DMS 273 (cell line): ENCODE results near the gene SSBP3.

ENCODE experiments used
- DNase-seq: peaks from one replicate; lab custom pipeline; 2025; ENCODE audit not compliant: unreplicated experiment; lab: John Stamatoyannopoulos, UW

Gene SSBP3

GRCh38 chr1:54410359-54410758 lies 4.2 kb upstream of the SSBP3 start:
- no peak for DNase-seq

- no peak for DNase-seq
Measured at GRCh38 chr1:54409156-54410142, 3.3 kb upstream of the SSBP3 start.

DNA sequence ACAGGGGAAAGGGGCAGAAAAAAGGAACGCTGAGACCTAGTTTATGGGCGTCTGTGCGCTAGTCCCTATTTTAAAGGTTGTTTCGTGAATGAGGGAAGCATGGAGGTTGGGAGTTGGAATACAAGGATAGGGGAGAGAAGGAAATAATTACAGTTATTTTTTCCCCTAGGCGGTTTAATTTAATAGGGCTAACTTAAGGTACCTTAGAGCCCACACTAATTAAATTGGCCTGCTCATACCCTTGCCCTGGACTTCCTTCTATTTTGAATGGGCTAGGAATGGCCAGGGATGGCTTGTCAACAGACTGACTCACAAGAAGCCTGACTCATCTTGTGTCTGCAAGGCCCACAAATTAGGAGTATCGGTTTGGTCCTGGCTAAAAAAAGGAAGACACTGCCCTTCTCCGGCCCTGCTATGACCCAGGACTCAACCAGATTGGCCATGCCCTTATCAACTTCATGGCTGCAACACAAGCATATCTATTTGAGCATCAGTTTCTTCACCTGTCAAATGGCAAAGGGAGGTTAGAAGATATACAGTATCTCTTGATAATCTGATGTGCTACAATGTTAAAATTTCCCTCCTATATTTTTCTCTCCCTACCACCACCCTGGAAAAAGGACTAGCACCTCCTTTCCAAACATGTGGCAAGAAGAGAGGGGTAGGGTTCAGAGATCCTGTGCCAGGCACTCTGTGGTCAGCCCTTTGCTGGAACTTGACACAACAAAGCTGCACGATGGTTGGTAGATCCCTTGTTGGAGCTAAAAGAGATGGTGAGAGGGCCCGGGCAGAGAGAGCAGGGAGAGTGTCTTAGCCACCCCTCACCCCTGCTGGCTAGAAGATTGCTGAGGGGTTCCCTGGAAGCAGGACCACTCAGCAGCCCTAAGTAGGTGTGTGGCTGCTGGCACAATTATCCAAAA lies 2.2 kb upstream of the SSBP3 start:
- no peak for DNase-seq

- DNase-seq: peak; percentile 93
Measured at GRCh38 chr1:54407404-54408146, 1.4 kb upstream of the SSBP3 start.

GRCh38 chr1:54407154-54407403 lies 885 bp upstream of the SSBP3 start:
- no peak for DNase-seq

- DNase-seq: no peak
Measured at GRCh38 chr1:54405898-54406293, 298 bp downstream of the SSBP3 start.

GRCh38 chr1:54404939-54405897 lies 976 bp downstream of the SSBP3 start:
- peak; percentile 67 for DNase-seq

DNA sequence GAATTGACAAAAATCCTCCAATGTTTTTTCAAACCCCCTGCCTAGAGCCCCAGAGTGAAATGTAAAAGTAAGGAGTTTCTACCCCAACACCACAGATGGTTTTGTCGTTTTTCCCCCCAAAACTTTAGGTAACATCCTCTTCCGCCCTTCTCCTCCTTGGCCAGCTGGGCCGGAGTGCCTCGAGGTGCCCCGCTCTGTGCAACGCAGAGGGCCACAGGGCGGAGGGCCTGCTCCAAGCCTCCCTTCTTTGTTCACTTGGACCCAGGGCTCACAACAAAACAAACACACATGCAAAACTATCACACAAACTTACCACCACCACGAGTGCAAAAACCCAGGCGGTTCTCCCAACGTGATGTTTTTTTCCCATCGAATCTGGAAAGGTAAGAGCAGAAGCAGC lies 1.9 kb downstream of the SSBP3 start:
- DNase-seq: no peak

DNA sequence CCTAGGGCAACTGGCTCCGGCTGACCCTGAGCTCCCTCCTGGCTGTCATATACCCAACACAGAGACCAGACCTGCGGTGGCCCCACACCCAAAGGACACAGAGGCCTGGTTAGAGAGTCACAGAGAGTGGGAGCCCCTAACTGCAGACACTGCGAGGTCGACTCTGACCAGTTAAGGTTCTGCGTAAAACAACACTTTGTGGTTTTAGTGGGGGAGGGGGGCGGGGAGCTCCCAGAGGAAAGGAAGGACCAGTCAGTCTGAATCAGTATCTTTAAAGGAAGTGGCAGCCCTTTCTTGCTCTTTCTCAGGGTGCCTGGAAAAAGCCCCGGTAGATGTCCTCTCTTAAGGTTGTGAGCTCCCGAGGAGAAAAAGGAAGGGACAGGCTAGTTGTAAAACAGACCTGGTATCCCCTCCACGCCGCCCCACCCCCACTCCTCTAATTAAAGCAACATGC lies 2.4 kb downstream of the SSBP3 start:
- DNase-seq: no peak

DNA sequence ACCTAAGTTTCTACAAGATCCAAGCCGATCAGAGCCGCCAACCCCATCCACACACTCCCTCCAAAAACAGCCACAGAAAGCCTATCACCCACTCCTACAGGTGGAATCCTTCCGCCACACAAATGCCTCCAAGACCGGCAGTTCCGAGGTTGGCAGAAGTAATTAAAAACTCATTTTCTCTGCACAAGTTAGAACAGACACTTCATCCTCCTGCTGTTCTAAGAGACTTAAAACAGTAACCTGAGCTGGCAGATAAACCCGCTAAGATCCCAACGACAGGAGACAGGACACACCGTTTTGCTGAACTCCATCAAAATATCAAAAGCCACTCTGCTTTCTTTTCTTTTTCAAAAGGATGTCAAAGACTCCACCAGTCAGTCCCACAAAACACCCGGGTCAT lies 2.8 kb downstream of the SSBP3 start:
- DNase-seq: peak; percentile 39

DNA sequence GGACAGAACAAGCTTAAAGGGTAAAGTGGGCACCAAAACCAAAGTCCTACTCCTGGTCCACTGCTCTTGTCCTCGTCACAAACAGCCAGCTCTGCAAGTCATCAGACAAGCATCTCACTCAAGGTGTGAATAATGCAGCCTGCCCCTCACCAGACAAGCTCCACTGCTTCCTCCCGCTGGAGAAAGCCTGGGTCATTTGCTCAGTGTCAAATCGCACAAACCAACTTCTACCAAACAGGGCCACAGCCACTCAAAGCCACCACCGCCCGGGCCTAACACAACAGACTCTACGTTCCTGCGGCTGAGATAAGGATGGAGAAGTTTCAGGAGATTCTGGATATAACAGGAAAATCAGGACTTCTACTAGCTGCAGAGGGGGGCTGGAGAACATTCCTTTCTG lies 3.3 kb downstream of the SSBP3 start:
- DNase-seq: no peak

DNA sequence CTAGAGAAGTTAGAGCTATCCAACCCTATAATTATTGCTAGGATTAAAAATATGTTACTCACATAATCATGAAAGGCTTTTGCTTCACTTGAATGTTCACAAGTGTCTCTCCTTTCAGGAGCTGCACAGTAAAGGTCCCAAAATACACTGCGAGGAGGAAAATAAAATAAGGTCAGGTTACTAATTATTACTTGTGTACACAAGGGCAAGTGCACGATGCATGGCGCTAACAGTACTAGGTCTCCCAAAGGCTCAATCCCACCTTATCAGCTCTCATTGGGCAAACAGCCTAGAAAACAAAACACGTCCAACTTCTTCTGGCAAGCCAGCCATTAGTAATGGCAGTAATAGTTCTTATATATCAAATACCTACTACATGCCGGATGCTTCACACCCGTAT lies 4.4 kb downstream of the SSBP3 start:
- DNase-seq: no peak

GRCh38 chr1:54400329-54400728 lies 5.9 kb downstream of the SSBP3 start:
- DNase-seq: no peak

- DNase-seq: no peak
Measured at GRCh38 chr1:54399765-54400164, 6.4 kb downstream of the SSBP3 start.

GRCh38 chr1:54398963-54399528 lies 7.1 kb downstream of the SSBP3 start:
- DNase-seq: no peak

GRCh38 chr1:54397980-54398379 lies 8.2 kb downstream of the SSBP3 start:
- no peak for DNase-seq

DNA sequence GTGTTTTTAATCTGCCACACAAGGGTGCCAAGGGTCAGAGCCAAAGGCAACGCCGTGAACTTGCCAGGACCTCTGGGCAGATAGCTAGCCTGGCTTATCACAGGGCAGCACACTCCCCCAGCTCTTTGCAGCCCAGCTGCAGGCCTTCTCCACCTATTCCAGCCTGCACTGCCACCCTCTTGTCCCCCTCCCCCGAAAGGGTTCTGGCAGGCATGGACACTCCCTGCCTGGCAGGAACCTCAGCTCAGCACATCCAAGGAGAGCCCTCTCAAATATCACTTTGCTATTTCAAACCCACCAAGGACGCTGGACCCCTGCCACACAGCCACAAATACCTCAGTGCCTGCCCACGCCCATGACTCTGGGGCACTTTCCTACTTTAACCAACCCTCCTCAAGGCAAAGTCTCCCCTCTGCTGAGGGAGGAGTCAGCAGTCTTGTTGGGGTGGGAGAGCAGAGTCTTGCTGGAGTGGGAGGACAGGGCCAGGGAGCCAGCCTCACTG lies 9.1 kb downstream of the SSBP3 start:
- peak; percentile 28 for DNase-seq

DNA sequence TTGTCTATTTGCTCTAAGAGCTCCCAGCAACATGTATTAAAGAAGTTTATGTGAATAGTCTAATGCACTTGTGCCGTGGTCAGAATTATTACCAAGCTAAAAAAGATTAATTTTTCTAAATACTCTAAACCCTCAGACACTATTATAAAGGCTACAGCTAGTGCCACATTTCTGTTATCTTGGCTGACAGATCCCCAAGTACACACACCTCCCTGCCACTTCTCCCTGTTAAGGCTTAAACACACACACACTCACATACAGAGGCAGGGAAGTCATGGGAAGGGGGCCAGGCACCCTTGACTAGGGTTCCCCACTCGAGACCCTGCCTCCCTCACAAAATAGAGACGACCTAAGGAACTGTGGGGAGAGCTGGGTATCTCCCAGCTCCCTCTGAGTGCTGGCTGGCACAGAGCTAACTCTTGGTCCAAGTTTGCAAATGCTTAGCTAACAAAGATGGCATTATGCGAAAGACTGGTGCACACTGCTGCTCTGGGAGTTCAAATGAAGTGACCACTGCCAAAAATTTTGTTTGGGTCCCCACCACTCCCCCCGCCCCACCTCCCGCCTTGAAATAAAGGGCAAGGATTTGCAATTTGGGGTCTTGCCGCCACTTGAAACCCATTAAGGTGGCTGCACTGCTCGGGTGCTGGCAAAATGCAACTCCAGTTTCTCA lies 9.8 kb downstream of the SSBP3 start:
- no peak for DNase-seq

DNA sequence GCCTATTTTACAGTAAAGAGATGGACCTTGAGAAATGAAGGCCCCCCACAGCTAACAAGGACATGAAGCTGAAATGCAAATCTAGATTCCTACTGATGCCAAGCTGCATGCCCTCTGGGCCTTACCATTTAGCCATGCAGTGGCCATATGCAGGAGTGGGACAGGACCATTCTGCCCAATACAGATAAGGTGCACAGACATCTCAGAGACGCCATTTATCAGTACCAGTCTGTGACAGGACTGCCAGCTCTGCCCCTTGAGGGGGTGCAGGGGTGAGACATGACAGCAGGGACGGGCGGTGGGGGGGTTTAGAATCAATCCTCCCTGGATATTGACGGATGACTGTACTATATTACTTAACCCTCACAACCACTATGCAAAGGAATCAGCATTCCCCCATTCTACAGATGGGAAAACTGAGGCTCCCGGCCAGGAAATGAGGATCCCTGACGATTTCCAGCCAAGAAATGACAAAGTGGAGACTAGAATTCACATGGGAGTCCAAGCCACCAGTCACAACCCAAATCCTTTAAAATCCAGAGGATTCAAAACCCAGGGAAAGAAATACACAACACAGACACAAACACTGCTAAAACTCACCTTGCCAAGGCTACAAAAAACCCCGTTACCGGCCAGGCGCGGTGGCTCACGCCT lies 10.8 kb downstream of the SSBP3 start:
- DNase-seq: no peak
